HT1080 (cell line): ENCODE results near the gene LRRC46. TPM values are rescaled to one million over a fixed set of nuclear protein-coding genes. Genes with fewer than 3 reads are reported as not detected.

Experiments used
- DNase-seq: peaks from one replicate; pipeline ENCODE4 v3.0.0-alpha.2; 2015; ENCODE audit warnings: low read depth
- total RNA-seq: library from RNA; depleted of rRNA; stranded (reverse); fragments of >200 nt; shearing (Covaris generic); gene quantifications from 2 replicates; pipeline ENCODE4 v1.2.3, GENCODE V29; 2014

LRRC46 gene
- total RNA-seq, 1 experiment from 2014 or later: 0.51 TPM

- no peak for DNase-seq
These were observed 22.5 kb upstream of the LRRC46 start for GRCh38 chr17:47808830-47809480.

- peak; percentile 93 for DNase-seq
These were observed 21.2 kb upstream of the LRRC46 start for GRCh38 chr17:47810200-47810821.

GRCh38 chr17:47810901-47811635 is 20.4 kb upstream of the LRRC46 start:
- DNase-seq: no peak

- DNase-seq: no peak
These were observed 19.8 kb upstream of the LRRC46 start for GRCh38 chr17:47811709-47812108.

GRCh38 chr17:47812146-47812920 is 19.1 kb upstream of the LRRC46 start:
- DNase-seq: no peak

GRCh38 chr17:47813077-47813476 is 18.4 kb upstream of the LRRC46 start:
- no peak for DNase-seq

- DNase-seq: no peak
These were observed 17.9 kb upstream of the LRRC46 start for GRCh38 chr17:47813512-47814031.

- no peak for DNase-seq
These were observed 16.2 kb upstream of the LRRC46 start for GRCh38 chr17:47815106-47815918.

- no peak for DNase-seq
These were observed 15.2 kb upstream of the LRRC46 start for GRCh38 chr17:47816111-47816735.

GRCh38 chr17:47816947-47817346 is 14.5 kb upstream of the LRRC46 start:
- no peak for DNase-seq

GRCh38 chr17:47818002-47818695 is 13.3 kb upstream of the LRRC46 start:
- DNase-seq: no peak

GRCh38 chr17:47819475-47819874 is 12.0 kb upstream of the LRRC46 start:
- DNase-seq: no peak

GRCh38 chr17:47820033-47820789 is 11.3 kb upstream of the LRRC46 start:
- peak; percentile 15 for DNase-seq

GRCh38 chr17:47821031-47821423 is 10.4 kb upstream of the LRRC46 start:
- no peak for DNase-seq

- DNase-seq: peak; percentile 91
These were observed 9.8 kb upstream of the LRRC46 start, which contains the start of gene OSBPL7 for GRCh38 chr17:47821424-47822391. Gene OSBPL7 (minus strand): TSS chr17:47821794. CDS start chr17:47820278, 1,516 bp downstream.

GRCh38 chr17:47822785-47823184 is 8.7 kb upstream of the LRRC46 start:
- no peak for DNase-seq

GRCh38 chr17:47823519-47823918 is 8.0 kb upstream of the LRRC46 start:
- no peak for DNase-seq
